Stimulated activated naive CD8-positive, alpha-beta T cell treated with anti-CD3 and anti-CD28 coated beads, Interleukin-15, amount 100 ng/mL, for 72 hours (primary cell): ENCODE measurements around the gene INPP5A.

Experiments used
- ATAC-seq: fragments of 150-1000 bp; cut with Tn5 transposase; 2 replicates; pipeline ENCODE4 v1.10.0; 2021; ENCODE audit warnings: mild to moderate bottlenecking, moderate library complexity
- DNase-seq, 2 donors: peaks; one replicate each; pipeline ENCODE4 v3.0.0; 2021 to 2022
- H3K27ac Mint-ChIP-seq, 2 donors: one replicate each; pipeline ENCODE4 v1.8.0; 2022; ENCODE audit warnings: mild to moderate bottlenecking in 2 of 2, mixed read lengths in 2 of 2, moderate library complexity in 2 of 2
- H3K27me3 Mint-ChIP-seq: one replicate; pipeline ENCODE4 v1.8.0; 2022; ENCODE audit warnings: mixed read lengths
- H3K4me1 Mint-ChIP-seq: one replicate; pipeline ENCODE4 v1.8.0; 2022; ENCODE audit warnings: mild to moderate bottlenecking, mixed read lengths
- H3K4me3 Mint-ChIP-seq, 2 donors: one replicate each; pipeline ENCODE4 v1.8.0; 2022; ENCODE audit warnings: mild to moderate bottlenecking in 2 of 2, mixed read lengths in 2 of 2, moderate library complexity in 1 of 2
- H3K9me3 Mint-ChIP-seq, 2 donors: one replicate each; pipeline ENCODE4 v1.8.0; 2022; ENCODE audit warnings: mixed read lengths in 2 of 2

Gene INPP5A

DNA sequence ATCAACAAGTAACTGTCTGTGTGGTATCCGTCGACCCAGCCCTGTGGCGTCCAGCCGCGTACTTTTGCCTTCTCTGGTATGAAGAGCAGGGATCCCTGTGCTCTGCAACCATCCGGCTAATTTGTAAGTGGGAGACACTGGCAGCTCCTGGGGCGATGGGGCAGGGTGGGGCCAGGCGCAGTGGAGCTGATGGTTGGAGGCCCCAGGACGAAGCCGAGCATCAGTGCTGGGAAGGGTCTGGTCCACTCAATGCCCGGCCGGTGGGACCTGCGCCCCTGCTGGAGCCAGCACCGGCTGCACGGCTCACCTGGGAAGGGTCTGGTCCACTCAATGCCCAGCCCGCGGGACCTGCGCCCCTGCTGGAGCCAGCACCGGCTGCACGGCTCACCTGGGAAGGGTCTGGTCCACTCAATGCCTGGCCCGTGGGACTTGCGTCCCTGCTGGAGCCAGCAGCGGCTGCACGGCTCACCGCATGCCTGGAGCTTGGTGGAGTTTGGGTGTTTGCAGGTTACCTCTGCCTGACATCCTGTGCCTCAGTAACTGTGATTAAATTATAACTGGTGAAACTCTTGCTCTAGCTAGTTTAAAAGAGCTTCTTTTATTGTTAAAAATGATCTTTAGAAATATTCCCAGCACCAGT lies 152.3 kb downstream of the INPP5A start:
- no peak overlapping the region for H3K27ac Mint-ChIP-seq
- ATAC-seq (no peak), DNase-seq (no peak)
- no peaks in the 10 kb centered on the region for H3K27me3 Mint-ChIP-seq
- H3K4me1 Mint-ChIP-seq = peaks cover 8% of the 10 kb centered on the region
- peaks cover 15 to 16% of the 10 kb centered on the region in 2 donors for H3K9me3 Mint-ChIP-seq
- H3K4me3 Mint-ChIP-seq = no peak overlapping the region

DNA sequence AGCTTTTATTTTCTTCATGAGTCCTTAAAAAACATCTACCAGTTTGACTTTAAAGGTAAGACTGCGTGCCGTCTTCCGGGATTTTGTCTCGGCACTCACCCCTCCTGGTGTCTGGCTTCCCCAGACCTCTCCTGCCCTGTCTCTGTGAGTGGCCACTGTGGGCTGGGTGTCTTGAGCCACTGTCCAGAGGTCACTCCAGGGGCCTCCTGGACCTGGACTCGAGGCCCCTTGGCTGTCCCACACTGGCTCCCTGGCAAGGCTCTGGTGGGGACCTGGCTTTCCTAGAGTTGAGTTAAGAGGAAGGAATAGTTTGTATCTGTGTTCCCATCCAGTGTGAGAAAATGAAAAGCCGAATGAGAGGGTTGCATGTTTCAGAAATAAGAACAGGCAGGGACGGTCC lies 152.8 kb downstream of the INPP5A start:
- H3K27ac Mint-ChIP-seq = no peak overlapping the region
- ATAC-seq (no peak), DNase-seq (no peak)
- no peak overlapping the region for H3K4me3 Mint-ChIP-seq
- peaks cover 15 to 22% of the 10 kb centered on the region in 2 donors for H3K9me3 Mint-ChIP-seq
- peaks cover 2% of the 10 kb centered on the region for H3K4me1 Mint-ChIP-seq
- no peaks in the 10 kb centered on the region for H3K27me3 Mint-ChIP-seq

DNA sequence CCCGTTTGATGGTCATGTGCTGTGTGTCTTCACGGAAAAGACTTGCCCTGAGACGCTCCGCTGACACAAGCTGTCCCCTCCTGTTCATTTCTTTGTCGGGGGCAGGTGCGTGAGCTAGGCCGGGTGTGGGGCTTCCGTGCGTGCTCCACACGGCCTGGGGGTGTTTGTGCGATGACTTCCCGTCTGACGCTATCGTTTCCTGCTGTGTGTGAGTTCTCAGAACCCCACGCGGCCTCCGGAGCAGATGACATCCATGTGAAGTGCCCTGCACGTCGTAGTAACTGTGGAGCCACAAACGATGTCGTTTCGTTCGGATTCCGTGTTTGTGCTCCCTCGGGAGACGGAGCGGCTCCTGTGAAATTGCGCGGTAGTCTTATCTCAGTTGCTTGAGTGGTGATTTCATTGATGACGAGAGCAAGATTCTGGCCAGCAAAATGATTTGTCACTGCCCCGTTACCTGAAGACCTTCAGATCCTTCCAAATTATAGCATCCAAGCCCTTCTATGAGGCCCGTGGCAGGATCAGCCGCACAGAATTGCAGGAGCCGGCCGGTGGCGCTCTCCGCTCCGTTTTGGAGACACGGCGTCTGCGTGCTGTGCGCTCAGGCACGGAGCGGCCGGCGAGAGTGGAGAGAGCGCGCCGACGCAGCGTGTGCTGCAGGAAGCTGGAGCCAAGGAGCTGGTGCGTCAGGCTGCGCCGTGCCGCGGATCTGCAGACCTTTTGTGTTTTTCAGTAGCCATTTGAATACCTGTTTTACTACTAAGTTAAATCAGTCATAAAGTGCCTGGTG lies 153.4 kb downstream of the INPP5A start:
- H3K4me3 Mint-ChIP-seq = no peak overlapping the region
- peaks cover 15 to 25% of the 10 kb centered on the region in 2 donors for H3K9me3 Mint-ChIP-seq
- no peaks in the 10 kb centered on the region for H3K27me3 Mint-ChIP-seq
- H3K4me1 Mint-ChIP-seq = peaks cover 5% of the 10 kb centered on the region
- ATAC-seq (no peak), DNase-seq (no peak)
- H3K27ac Mint-ChIP-seq = no peak overlapping the region

DNA sequence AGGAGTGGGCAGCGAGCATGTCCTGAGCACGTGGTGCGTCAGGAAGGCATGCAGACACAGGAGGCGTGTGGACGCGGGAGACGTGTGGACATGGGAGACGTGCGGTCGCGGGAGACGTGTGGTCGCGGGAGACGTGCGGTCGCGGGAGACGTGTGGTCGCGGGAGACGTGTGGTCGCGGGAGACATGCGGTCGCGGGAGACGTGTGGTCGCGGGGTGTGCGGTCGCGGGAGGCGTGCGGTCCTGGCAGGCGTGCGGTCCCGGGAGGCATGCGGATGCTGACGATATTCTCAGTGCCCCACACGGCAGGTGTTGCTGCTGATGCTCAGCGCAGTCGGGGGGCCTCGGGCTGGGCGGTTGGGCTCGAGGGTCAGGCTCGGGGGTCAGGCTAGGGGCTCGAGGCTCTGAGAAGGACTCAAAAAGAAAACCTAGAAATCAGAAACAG lies 154.1 kb downstream of the INPP5A start:
- H3K4me1 Mint-ChIP-seq = peaks cover 5% of the 10 kb centered on the region
- no peak overlapping the region for H3K4me3 Mint-ChIP-seq
- no peak for DNase-seq
- H3K27ac Mint-ChIP-seq = peak overlapping the region in 1 of 2 donors; percentile 34
- no peak for ATAC-seq
- no peaks in the 10 kb centered on the region for H3K27me3 Mint-ChIP-seq
- H3K9me3 Mint-ChIP-seq = peaks cover 15 to 25% of the 10 kb centered on the region in 2 donors

DNA sequence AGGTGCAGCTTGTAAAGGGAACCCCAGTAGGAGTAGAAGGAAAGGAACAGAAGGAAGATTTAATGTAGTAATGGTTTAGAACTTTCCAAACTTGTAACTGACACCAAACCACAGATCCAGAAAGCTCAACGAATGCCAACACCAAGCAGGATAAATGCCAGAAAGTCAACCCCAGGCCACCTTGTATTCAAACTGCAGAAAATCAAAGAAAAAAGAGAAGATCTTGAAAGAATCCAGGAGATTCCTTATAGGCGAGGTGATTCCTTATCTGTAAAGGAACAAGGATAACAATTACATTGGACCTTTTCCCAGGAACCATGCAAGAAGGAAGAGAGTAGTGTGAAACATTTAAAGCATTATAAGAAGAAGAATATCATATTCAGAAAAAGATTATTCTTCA lies 154.7 kb downstream of the INPP5A start:
- Mint-ChIP-seq H3K9me3 (peaks cover 15 to 25% of the 10 kb centered on the region in 2 donors), H3K4me1 (peaks cover 5% of the 10 kb centered on the region), H3K4me3 (no peak overlapping the region), H3K27me3 (no peaks in the 10 kb centered on the region), H3K27ac (peak overlapping the region in 1 of 2 donors; percentile 34)
- DNase-seq (no peak), ATAC-seq (no peak)

DNA sequence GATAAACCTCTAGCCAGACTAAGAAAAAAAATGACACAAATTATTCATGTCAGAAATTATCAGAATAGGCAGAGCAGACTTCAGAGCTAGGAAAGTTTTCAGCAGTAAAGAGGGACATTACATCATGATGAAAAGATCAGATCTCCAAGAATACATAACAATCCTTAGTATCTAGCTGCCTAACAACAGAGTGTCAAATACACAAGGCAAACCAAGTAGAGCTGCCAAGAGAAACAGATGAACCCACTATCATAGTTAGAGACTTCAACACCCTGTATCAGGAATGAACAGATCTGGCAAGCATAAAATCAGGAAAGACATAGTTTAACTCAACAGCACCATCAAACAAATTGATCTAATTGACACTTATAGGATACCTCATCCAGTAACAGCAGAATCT lies 156.1 kb downstream of the INPP5A start:
- no peak for DNase-seq
- H3K4me1 Mint-ChIP-seq = peaks cover 5% of the 10 kb centered on the region
- no peak for ATAC-seq
- no peak overlapping the region for H3K27ac Mint-ChIP-seq
- H3K27me3 Mint-ChIP-seq = no peaks in the 10 kb centered on the region
- H3K9me3 Mint-ChIP-seq = peaks cover 15 to 25% of the 10 kb centered on the region in 2 donors
- no peak overlapping the region for H3K4me3 Mint-ChIP-seq

DNA sequence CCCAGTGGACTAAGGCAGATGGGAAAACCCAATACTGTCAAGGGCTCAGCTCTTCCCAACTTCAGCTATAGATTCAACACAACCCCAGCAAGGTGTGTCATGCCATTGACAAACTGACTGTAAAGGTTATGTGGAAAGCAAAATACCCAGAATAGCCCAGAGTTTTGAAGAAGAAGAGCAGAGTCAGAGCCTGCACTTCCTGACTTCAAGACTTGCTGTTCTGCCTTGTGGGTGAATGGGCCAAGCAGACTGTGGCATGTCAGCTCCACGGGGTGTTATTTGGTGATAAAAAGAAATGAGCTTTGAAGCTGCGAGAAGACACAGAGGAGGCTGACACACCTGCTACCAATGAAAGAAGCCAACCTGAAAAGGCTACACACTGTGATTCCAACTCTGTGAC lies 158.6 kb downstream of the INPP5A start:
- no peaks in the 10 kb centered on the region for H3K27me3 Mint-ChIP-seq
- peaks cover 15 to 25% of the 10 kb centered on the region in 2 donors for H3K9me3 Mint-ChIP-seq
- H3K4me1 Mint-ChIP-seq = peaks cover 5% of the 10 kb centered on the region
- H3K27ac Mint-ChIP-seq = no peak overlapping the region
- ATAC-seq (peak; percentile 12), DNase-seq (no peak)
- H3K4me3 Mint-ChIP-seq = no peak overlapping the region

DNA sequence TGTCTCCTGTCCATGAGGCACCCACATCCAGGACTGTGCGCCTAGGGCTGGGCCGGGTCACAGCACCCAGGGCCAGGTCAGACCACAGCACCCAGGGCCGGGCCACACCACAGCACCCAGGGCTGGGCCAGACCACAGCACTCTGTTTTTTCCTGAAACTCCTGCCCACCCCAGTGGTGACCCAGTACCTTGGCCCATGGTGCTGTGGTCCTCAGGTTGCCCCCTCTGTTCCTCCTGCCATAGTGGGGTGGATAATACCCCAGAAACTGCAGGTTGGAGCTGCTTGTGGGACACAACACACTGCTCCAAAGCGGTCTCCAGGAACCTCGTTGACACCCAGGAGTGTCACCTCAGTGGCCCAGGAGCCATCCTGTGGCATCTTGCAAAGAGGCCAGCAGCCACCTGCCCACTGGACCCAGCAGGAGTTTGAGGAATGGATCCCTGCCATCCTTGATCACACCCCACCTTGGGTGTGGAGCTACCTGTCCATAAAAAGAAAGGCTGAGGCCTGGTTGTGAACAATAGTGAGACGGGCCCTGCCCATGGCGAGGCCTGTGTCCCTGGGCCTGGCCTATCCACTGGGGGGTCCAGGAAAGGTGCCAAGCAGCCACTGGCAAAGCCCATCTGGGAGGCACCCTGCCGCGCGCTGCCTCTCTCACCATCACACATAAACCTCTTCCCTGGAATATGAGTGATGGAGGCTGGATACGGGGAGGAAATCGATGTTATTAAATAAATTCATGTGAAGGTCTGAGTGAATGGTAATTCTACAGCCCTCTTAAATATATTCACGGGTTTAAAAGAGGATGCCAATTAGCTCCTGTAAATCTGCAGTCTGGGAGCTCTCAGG lies 159.4 kb downstream of the INPP5A start:
- H3K9me3 Mint-ChIP-seq = peaks cover 15 to 18% of the 10 kb centered on the region in 2 donors
- H3K27me3 Mint-ChIP-seq = no peaks in the 10 kb centered on the region
- peaks cover 5% of the 10 kb centered on the region for H3K4me1 Mint-ChIP-seq
- DNase-seq (no peak), ATAC-seq (peak; percentile 52)
- no peak overlapping the region for H3K4me3 Mint-ChIP-seq
- H3K27ac Mint-ChIP-seq = peak overlapping the region in 1 of 2 donors; percentile 85

DNA sequence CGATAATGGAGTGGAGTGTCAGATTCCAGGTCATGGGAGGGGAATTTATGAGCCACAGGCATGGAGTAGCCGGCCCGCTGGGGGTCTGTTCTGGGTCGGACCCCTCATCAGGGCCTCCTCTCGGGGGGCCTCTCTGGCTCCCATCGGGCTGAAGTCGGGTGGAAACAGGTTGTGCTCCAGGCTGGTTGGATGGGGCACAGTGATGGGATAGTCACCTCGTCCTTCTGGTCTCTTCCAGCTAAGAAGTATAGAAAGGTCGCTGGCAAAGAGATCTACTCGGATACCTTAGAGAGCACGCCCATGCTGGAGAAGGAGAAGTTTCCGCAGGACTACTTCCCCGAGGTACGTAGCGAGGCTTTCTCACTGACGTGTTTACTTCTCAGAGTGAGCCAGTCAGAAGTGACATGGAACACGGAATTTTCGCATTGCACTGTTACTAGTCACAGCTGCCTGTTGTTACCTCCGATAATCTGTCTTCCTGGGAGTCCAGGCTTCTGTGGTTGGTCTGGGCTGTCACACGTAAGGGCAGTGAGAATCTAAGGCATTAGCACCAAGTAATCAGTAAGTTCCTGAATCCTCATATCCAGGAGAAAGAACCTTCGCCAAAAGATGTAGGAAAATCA lies 160.1 kb downstream of the INPP5A start:
- no peaks in the 10 kb centered on the region for H3K27me3 Mint-ChIP-seq
- DNase-seq (no peak), ATAC-seq (no peak)
- no peak overlapping the region for H3K4me3 Mint-ChIP-seq
- H3K4me1 Mint-ChIP-seq = peaks cover 5% of the 10 kb centered on the region
- H3K27ac Mint-ChIP-seq = peak overlapping the region in 1 of 2 donors; percentile 85
- H3K9me3 Mint-ChIP-seq = peaks cover 14 to 18% of the 10 kb centered on the region in 2 donors

DNA sequence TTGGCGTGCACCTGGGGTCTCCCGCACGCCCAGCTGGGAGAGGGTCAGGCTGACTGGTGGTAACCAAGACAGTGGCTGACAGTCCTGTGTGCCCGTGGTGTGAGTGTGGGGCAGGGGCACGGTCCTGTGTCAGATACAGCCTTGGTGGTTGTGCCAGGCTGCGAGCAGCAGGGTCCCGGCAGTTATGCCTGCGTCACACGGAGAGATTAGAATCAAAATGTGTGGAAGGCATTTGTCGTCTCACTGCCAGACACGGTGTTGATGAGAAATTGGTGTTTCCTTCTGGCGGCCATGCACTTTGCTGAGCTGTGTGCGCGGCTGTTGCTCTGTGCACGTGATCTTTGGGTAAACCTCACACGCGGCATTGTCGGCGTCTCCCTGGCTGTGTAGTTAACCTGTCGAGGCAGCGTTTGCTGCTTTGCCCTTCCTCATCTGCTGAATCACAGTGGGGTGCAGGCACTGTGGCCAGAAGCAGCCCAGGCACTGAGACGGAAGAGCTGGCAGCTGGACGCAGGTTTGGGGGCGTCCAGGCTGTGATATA lies 160.7 kb downstream of the INPP5A start:
- Mint-ChIP-seq H3K9me3 (peaks cover 10 to 20% of the 10 kb centered on the region in 2 donors), H3K27ac (no peak overlapping the region), H3K4me1 (peaks cover 5% of the 10 kb centered on the region), H3K4me3 (no peak overlapping the region), H3K27me3 (no peaks in the 10 kb centered on the region)
- ATAC-seq (no peak), DNase-seq (no peak)

DNA sequence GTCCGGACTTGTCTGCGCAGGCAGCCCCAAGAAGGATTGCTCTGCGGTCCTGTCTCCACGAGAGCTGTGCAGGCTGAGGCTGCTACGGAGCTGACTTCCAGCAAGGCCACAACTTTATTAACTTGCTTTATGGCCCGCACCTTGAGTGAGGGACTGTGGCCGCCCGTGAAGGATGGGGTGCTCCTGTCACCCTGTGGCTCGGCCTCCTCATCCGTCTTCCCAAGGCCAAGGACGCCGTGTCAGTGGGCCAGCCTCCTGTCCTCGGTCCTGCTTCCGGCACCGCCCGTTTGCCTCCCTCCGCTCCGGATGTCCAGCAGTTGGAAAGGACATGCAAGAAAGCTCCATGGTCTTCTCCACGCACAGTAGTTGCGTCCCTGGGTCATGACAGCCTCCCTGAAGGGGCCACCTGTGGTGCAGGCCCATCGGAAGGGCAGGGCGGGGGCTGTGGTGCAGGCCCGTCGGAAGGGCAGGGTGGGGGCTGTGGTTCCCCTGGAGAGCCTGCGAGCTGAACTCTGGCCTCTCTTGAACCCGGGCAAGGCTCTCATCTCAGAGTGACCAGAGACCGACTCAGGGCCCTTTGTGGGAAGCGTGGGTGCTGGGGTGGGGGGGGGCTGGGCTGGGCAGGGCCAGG lies 161.3 kb downstream of the INPP5A start:
- H3K4me1 Mint-ChIP-seq = peaks cover 5% of the 10 kb centered on the region
- no peak for DNase-seq
- ATAC-seq = no peak
- no peak overlapping the region for H3K4me3 Mint-ChIP-seq
- peaks cover 6 to 22% of the 10 kb centered on the region in 2 donors for H3K9me3 Mint-ChIP-seq
- no peaks in the 10 kb centered on the region for H3K27me3 Mint-ChIP-seq
- no peak overlapping the region for H3K27ac Mint-ChIP-seq

DNA sequence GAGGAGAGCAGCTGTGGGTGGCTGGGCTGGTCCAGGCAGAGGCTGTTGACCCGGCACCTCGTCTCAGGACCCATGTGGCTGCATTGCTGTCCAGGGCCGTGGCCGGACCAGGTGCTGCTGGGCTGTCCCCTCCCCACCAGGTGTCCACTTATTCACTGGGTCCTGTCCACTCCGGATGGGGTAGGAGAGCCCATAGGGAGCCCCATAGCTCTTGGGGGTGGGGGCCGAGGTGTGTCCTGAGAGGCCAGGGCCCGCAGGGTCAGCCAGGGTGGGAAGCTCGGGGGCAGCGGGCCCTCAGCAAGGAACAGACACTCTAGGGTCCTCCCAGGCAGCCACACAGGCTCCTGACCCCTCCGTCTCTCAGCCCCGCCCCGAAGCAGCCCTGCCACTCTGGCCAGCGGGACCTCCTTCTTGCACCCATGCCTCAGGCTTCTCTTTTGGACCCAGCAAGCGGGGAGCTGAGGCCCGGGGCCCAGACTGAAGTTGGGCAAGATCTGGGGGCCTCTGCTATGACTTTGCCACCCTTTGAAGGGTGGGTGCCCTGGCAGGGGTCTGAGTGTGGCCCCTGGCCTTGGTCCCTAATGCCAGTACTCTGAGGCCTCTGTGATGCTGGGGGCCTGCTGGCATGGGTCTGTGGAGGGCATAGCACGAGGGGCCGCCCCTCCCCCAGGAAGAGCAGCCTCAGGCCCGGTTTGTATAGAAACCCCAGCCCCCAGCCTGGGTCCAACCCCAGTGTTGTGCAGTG lies 162.0 kb downstream of the INPP5A start:
- no peak for DNase-seq
- H3K9me3 Mint-ChIP-seq = peaks cover 0 to 26% of the 10 kb centered on the region in 2 donors
- ATAC-seq = no peak
- H3K27me3 Mint-ChIP-seq = no peaks in the 10 kb centered on the region
- no peak overlapping the region for H3K27ac Mint-ChIP-seq
- no peak overlapping the region for H3K4me3 Mint-ChIP-seq
- H3K4me1 Mint-ChIP-seq = peaks cover 5% of the 10 kb centered on the region

DNA sequence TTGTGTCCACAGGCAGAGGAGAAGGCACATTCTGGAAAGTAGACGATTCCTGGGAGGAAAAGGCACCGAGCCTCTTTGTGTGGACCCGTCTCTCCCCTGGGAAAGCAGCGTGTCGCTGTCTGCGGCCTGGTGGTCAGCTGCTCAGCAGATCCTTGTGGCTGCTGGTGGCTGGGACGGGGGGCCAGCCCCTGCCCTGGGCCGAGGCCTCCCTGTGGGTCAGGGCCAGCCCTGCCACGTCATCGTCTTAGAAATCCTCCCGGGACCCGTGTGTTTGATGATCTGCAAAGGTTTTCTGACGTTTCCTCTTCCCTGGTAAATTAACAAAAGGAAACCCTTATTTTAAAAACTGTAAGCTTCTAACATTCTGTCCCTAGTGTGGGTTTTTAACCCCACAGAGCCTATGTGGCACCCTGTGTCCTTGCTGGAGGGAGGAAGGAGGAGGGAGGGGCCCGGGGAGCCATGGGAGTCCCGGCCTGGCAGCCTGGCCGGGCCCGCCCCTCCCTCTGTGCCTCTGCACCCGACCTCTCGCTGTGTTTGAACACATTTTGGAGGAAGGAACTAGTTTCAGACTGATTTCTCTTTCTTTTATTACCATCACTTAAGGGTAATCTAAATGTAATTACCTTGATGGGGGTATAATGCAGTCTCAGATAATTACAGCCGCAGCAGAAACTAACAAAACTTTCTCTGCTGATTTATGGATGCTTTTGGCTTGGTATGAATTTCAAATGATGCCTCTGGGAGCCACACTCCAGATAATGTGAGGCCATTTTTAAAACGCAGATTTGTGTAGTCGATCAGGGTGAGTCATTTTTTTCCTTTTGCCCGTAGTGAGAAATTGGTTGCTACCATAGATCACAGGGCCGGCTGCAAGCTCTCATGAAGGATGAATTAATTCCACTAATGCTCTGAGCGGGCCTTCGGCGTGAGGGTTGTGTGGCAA lies 162.8 kb downstream of the INPP5A start:
- Mint-ChIP-seq H3K27ac (no peak overlapping the region), H3K9me3 (peaks cover 2 to 26% of the 10 kb centered on the region in 2 donors), H3K4me3 (no peak overlapping the region), H3K4me1 (peaks cover 5% of the 10 kb centered on the region), H3K27me3 (no peaks in the 10 kb centered on the region)
- DNase-seq (no peak), ATAC-seq (no peak)
